HCT116 (cell line): ENCODE results near the gene NDUFS6.

Experiments
- CEBPB ChIP-seq: IDR thresholded peaks from 2 replicates; pipeline ENCODE4 v1.6.1; 2012; ENCODE audit warnings: low read depth
- CTCF ChIP-seq, 3 experiments: fragments of 200-600 bp in 1 of 3; sonication (generic) in 1 of 3; IDR thresholded peaks in 2 of 3; conservative IDR thresholded peaks in 1 of 3; 2 replicates each; pipeline ENCODE4 v1.5.1; 2012 to 2017; ENCODE audit warnings: low read depth in 2 of 3, low read length in 2 of 3, antibody characterized with exemption in 1 of 3, borderline replicate concordance in 1 of 3, control low read depth in 1 of 3, mild to moderate bottlenecking in 1 of 3, mixed read lengths in 1 of 3, mixed run types in 1 of 3, moderate library complexity in 1 of 3; ENCODE audit not compliant: insufficient read depth in 1 of 3
- EGR1 ChIP-seq: IDR thresholded peaks from 2 replicates; pipeline ENCODE4 v1.6.1; 2012; ENCODE audit warnings: low read depth
- EZH2 ChIP-seq: fragments of 200-600 bp; sonication (generic); IDR thresholded peaks from 2 replicates; pipeline ENCODE4 v1.6.1; 2017; ENCODE audit warnings: antibody characterized with exemption, mixed run types
- EZH2phosphoT487 ChIP-seq: fragments of 200-600 bp; IDR thresholded peaks from 2 replicates; pipeline ENCODE4 v1.6.1; 2018; ENCODE audit warnings: antibody characterized with exemption, borderline replicate concordance
- FOSL1 ChIP-seq: IDR thresholded peaks from 2 replicates; pipeline ENCODE4 v1.6.1; 2012; ENCODE audit warnings: low read depth
- JUND ChIP-seq: IDR thresholded peaks from 2 replicates; pipeline ENCODE4 v1.6.1; 2012
- MAX ChIP-seq: IDR thresholded peaks from 2 replicates; pipeline ENCODE4 v1.6.1; 2012
- POLR2A ChIP-seq: IDR thresholded peaks from 2 replicates; pipeline ENCODE4 v1.7.0; 2011; ENCODE audit warnings: borderline replicate concordance; ENCODE audit not compliant: insufficient read depth, insufficient read length; ENCODE audit errors: extremely low read depth
- POLR2AphosphoS5 ChIP-seq: IDR thresholded peaks from 2 replicates; pipeline ENCODE4 v1.6.1; 2011; ENCODE audit warnings: mild to moderate bottlenecking, low read depth, low read length, moderate library complexity
- RAD21 ChIP-seq: IDR thresholded peaks from 2 replicates; pipeline ENCODE4 v1.6.1; 2012; ENCODE audit warnings: low read depth, mild to moderate bottlenecking
- SP1 ChIP-seq: IDR thresholded peaks from 2 replicates; pipeline ENCODE4 v1.6.1; 2012; ENCODE audit warnings: low read depth
- ZBTB33 ChIP-seq: IDR thresholded peaks from 2 replicates; pipeline ENCODE4 v1.6.1; 2011; ENCODE audit warnings: mild to moderate bottlenecking, low read length, moderate library complexity; ENCODE audit not compliant: insufficient replicate concordance; ENCODE audit errors: extremely low read depth

- no peak for TF ChIP-seq SP1
- TF ChIP-seq EZH2phosphoT487 = no peak
- TF ChIP-seq CTCF (IDR thresholded peaks at IDR 0.05 in 2 of 3, conservative IDR thresholded peaks at IDR 0.05 in 1 of 3; ENCODE audit: borderline replicate concordance in 1 of 3, insufficient read depth in 1 of 3, low read depth in 2 of 3, low read length in 2 of 3) = no peak
- no peak for TF ChIP-seq EZH2
- TF ChIP-seq ZBTB33 = no peak
- no peak for TF ChIP-seq FOSL1
- TF ChIP-seq POLR2A = no peak
- no peak for TF ChIP-seq POLR2AphosphoS5
- TF ChIP-seq JUND = no peak
- no peak for TF ChIP-seq MAX
- TF ChIP-seq CEBPB = no peak
- TF ChIP-seq RAD21 = no peak
- TF ChIP-seq EGR1 = no peak
Measured at GRCh38 chr5:1795506-1795905, 5.7 kb upstream of the NDUFS6 start.
